ENCODE measurements around the gene PADI1.

DNA sequence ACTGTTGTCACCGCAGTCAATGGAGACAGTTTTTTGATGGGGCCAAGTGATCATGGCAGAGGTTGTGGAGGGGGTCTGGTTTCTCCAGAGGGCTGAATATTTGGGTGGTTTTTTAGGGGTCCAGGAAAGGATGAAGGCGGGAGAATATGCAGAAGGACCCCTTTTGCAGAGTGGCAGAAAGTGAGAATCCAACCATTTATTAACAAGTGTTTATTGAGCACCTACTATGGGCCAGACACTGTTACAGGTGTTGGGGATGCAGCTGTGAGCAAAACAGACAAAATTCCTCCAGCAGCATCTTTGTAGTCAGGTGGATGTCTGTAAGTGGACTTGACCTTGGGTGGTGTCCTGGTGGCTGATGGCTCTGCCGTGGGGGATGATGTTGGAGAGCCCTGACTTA lies 15.4 kb downstream of the PADI1 start:
- TF ChIP-seq, protein P1, sequence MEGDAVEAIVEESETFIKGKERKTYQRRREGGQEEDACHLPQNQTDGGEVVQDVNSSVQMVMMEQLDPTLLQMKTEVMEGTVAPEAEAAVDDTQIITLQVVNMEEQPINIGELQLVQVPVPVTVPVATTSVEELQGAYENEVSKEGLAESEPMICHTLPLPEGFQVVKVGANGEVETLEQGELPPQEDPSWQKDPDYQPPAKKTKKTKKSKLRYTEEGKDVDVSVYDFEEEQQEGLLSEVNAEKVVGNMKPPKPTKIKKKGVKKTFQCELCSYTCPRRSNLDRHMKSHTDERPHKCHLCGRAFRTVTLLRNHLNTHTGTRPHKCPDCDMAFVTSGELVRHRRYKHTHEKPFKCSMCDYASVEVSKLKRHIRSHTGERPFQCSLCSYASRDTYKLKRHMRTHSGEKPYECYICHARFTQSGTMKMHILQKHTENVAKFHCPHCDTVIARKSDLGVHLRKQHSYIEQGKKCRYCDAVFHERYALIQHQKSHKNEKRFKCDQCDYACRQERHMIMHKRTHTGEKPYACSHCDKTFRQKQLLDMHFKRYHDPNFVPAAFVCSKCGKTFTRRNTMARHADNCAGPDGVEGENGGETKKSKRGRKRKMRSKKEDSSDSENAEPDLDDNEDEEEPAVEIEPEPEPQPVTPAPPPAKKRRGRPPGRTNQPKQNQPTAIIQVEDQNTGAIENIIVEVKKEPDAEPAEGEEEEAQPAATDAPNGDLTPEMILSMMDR (IDR thresholded peaks at IDR 0.05; ENCODE audit: insufficient read depth, low read length, poor library complexity, severe bottlenecking): no peak
- no peak for TF ChIP-seq EZH2phosphoT487 (conservative IDR thresholded peaks at IDR 0.05; ENCODE audit: low read length)

Measured in SU-DHL-6 (cell line).